GM21723 (cell line): ENCODE results near the gene SYNPO2.
"Not testable (repeated sequence)": the region's sequence is repeated elsewhere in the genome, so short reads cannot be mapped to it uniquely, and the experiment has no call there.

Experiments used
- ATAC-seq: cut with Tn5 transposase; IDR thresholded peaks from one replicate; pipeline ENCODE4 v1.9.1; 2021; ENCODE audit warnings: mild to moderate bottlenecking, moderate library complexity; ENCODE audit not compliant: unreplicated experiment

Gene SYNPO2

GRCh38 chr4:118997601-118998000, 108.9 kb downstream of the SYNPO2 start:
- ATAC-seq = no peak

DNA sequence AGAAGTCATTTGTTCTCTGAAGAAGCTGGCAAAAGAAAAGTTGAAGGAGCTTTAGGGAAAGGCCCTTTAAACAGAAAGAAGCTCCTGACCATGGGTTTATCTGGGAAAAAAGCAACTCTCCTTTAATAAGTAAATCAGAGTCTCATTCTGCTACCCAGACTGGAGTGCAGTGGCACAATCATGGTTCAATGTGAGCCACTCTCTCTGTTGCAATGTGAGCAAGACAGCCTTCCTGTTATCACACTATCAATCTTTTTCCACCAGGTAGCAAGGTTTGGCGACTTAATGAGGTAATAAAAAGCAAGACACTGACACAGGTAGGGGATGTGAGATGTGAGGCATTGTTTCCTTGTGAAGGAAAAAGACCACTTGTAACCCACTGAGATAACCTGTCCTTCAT, 111.3 kb downstream of the SYNPO2 start:
- no peak for ATAC-seq

DNA sequence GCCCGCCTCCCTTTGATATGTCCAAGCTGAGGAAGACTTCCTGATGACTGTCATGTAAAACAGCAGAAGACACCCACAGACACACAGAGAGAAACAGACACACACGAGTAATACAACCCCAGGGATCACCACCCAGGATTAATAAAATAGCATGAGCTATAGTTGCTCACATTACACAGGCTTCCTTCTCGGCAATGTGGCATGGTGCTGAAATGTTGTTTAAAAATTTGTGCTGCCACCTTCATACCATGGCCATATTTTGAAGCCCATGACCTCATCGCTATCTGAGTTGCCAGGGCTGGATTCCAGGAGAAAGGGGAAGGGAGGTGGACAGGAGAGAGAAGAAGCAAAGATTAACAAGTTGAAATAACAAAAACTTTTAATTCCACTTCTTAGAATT, 111.7 kb downstream of the SYNPO2 start:
- ATAC-seq = no peak

DNA sequence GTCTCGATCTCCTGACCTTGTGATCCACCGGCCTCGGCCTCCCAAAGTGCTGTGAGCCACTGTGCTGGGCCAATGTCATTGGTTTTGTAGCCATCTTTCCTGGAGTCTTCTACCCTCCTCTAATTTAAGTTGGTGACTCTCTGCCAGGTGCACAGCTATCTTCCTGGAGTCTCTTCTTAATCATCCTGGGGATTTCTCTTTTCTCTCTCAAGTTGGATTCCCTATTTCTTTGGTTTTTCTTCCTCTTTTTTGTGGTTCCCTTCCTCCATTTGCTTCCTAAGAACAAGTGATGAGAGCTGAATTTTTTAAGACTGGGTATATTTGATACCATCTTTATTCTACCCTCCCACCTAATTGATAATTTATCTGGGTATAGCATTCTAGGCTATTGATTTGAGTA, 113.8 kb downstream of the SYNPO2 start:
- no peak for ATAC-seq

GRCh38 chr4:119003001-119003400, 114.3 kb downstream of the SYNPO2 start:
- not testable (repeated sequence) for ATAC-seq

DNA sequence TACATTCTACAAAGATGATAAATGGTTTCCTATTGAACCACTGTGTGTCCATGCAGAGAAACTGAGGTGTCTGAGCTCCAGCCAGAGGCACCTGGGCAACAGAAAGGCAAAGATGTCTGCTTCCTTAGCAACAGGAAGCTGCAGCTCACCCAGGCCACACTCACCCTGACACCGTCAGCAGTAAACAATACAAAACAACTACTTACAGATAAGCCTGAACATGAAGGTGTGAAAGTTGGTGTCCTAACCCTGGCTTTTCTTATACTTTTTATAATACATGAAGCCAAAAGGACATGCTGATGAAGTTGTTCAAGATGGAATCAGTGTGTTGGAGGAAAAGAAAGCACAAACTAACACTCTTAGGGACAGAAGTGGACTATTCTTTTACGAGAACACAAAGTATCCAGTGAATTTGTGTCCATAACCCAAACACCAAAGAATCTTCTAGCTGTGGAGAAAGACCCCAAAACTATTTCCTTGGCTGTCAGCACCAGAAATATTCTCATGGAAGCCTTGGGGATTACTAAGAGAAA, 117.3 kb downstream of the SYNPO2 start:
- no peak for ATAC-seq

DNA sequence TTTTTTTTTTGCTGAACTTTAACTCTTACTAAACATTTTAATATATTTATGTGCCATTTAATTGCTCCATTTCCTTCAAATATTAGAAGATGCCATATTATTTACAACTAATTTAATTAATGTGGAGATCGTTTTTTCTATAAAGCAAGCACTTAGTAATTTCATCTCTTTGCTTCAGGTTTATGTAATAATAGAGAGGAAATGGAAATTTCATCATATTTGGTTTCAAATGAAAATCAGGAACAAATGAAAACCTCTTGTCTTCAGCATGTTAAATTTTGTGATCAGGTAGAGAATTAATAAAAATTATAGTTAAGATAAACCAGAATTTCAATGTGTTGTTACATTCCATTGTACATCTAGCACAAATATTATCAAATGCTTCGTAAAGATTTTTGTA, 120.1 kb downstream of the SYNPO2 start:
- ATAC-seq = no peak

GRCh38 chr4:119010221-119010620, 121.6 kb downstream of the SYNPO2 start:
- not testable (repeated sequence) for ATAC-seq

DNA sequence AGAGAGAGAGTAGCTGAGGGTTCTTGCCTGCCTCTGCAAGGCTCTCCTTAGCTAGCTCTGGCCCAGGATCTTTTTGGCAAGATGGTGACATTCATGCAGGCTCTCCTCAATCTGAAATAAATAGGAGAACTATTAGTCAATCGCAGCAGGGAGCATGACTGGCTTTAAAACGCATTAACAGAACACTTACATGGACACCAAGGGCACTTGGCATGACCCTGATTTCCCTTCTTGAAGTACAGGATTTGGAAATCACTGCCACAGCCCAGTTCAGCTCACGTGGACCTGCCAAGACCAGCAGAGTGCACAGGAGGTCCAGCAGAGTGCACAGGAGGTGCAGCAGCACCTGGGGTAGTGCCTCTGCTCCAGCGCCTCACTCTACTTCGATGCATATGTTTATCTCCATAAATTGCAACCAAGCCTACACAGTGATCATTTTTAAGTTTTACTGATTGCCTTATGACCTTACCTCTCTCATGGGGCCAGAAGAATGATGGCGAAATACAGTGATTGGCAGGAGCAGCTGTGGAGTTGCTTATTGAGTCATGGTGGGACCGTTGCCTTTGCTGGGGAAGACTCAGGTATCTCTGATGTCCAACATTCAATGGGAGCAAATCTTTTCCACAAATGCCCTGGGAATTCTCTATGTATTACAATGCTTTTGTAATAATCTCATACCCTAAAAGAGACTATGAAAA, 122.4 kb downstream of the SYNPO2 start:
- no peak for ATAC-seq

DNA sequence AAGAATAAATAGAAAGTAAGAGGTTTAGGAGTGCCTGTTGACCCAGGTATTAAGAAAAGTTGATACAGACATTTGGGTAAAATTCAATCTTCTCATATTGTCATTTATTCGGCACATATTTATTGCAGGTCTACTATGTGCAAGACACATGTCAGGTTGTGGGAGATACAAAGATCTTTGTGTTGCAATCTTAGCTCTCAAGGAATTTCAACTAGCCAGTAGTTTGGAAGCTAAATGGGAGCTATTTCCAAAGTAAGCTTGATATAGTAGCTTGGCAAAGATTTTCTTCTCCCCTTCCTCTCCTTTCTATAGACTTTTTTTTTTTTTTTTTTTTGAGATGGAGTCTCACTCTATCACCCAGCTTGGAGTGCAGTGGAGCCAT, 122.9 kb downstream of the SYNPO2 start:
- ATAC-seq = no peak

DNA sequence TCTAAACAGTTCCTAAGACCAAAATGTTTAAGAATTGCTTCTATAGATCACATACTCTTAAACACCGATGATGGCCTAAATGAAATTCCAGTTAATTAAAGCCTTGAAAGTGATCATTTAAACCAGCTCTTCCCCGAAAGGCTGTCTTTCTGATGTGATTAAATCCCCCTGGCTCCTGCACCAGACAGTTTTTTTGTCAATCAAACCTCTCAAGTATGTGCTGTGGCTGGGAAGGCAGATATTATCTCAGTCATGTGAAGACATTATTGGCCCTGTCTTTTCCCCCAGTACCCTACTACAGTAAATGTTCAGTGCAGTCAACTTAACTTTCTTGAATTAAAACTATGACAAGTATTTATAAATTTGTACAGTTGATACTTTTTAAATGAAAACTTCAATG, 126.0 kb downstream of the SYNPO2 start:
- ATAC-seq = no peak

GRCh38 chr4:119016636-119017035, 128.0 kb downstream of the SYNPO2 start:
- ATAC-seq = no peak

DNA sequence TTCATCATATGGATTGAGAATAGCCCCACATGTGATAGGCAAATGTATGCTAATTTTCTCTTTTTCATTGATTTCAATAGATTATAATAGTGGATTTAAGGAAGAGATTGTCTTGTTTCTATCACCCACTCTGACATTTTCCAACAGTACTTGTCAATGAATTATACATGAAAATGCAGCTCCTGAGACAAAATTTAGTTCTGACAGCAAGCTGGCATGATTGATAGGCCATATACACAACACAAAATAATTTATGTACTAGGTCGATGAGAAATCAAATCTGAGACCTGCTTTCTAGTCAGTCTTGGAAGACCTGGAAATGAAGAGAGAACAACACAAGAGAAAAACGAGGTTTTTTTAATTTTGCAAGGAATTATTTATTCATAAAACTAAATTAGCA, 129.0 kb downstream of the SYNPO2 start:
- ATAC-seq = no peak

DNA sequence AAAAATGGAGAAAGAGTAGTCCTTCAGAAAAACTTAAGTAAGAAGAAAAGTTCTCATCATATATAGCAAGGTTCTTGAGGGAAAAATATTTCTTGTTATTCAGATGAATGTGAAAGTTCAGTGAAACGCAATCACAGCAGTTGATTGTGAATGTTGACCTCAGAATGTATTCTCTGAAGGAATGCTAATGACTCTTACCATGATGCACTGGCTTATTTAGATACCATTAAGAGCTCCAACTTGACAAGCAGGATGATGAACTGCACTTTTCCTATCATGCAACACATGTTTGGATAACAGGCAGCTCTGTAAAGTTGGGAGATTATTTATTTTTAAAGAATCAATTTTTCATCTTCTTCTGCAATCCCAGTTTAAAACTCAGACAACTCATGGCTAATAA, 131.5 kb downstream of the SYNPO2 start:
- ATAC-seq = no peak

- ATAC-seq = not testable (repeated sequence)
These were observed 133.9 kb downstream of the SYNPO2 start for GRCh38 chr4:119022520-119022919.

DNA sequence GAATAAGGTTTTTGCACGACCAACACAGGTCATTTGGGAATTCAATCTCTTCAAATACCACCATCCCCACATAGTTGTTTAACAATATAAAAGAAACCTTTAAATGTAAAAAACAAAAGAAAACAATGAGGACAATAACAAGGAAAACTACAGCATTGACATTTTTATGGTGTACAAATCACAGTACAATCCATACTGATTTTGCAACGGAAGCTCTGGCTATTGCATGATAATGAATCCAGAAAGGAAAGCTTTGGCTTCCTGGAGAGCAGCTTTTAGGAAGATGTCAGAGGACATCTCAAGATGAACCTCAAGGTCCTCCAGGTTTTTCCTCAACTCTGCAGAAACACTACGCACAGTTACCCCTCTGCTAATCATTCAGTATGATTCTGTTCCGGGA, 135.4 kb downstream of the SYNPO2 start:
- ATAC-seq = no peak

DNA sequence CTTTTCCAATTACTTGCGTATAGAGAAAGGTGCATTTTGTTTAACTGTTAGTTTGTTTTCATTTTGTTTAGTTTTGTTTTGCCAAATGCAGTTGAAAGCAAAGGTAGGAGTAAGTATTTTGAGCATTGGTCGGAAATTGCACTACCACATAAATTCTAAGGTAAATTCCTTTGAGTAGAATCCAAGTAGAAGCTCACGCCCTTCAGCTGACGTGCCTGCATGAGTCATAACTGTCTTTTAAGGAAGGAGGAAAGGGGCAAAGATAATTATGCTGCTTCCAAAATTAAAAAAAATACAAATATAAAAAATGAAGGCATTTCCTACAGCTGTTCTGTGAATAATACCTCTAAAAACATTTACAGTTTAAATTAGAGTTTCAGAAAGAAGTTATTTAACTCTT, 136.8 kb downstream of the SYNPO2 start:
- no peak for ATAC-seq

DNA sequence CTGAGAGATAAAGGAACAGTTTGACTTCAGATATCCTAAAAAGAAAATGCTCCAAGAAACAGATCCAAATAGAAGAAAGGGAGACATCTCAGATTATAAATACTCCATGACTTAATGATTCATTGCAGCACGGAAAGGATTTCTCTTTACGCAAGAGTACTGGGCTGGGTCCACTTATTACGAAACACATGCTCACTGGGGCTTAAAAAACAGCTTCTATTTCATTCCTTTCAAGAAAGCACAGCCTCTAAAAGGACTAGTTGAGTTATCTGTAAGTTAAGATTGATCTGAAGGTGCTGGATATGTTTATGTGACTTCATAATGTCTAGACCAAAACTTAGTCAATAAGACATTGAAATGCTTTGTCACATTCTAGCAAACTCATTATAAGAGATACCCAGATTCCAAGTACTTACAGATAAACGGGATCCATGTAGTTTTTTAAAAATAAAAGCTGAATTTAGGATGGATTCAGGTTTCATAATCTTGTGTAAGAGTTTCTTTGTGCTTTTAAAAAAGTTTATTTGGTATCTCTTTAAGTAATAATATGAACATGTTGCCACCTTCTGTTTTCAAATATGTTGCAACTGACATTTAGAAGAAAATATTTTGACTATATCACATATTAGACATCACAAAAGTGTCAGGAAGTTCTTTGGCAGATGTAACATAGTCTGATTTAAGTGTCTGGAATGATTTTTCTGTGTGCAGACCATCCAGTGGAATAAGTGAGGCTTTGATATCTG, 137.4 kb downstream of the SYNPO2 start:
- no peak for ATAC-seq

GRCh38 chr4:119026662-119027444, 138.2 kb downstream of the SYNPO2 start:
- ATAC-seq = no peak

DNA sequence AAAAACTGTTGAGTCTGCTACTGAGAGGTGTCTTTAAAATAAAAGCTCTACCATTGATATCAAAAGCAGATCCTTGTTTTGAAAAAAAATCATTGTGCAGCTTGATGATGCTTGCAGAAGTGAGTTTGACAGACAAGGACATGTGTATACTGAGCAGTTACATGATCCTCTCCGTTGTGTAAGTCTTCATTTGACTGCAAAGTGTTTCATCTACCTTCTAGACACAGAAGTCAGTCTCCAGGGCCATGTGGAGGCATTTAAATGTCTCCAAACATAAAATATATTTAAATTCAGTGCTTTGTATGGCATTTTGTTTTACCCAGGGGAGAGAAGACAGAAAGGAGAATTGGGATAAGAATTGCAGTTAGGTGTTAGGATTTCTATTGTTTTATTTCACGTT, 139.2 kb downstream of the SYNPO2 start:
- ATAC-seq = no peak

DNA sequence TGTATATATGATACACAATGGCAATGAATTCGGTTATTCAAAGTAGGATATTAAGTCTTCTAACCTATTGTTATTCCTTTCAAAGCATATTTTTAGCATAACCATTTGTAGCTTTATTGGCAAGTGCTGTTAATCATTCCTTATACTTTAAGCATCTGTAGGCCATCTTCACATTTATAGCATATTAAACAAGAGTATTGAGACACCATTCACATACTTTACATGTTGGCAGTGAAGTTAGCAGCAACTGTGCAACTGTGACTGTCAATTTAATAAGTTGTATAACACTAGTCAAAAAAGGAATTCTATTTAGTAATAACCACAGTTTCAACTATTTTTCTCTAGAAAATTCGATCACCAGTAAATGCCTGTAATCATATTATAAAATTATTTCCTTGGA, 139.6 kb downstream of the SYNPO2 start:
- ATAC-seq = no peak
